Lower leg skin (tissue), 4 donors: ENCODE results near the gene GINS2. TPM values are rescaled to one million over a fixed set of nuclear protein-coding genes. Genes with fewer than 3 reads are reported as not detected.

ENCODE experiments used
- DNase-seq, 2 donors: peaks; one replicate each; pipeline ENCODE4 v3.0.0-alpha.2; 2019; ENCODE audit warnings: low spot score in 2 of 2
- H3K4me3 ChIP-seq: fragments of 200-600 bp; sonication (generic); 2 replicates; pipeline ENCODE4 v1.5.1; 2017; ENCODE audit warnings: mild to moderate bottlenecking, low read depth; ENCODE audit not compliant: poor library complexity, severe bottlenecking
- POLR2A ChIP-seq, 2 donors: fragments of 450-650 bp; IDR thresholded peaks; one replicate each; pipeline ENCODE4 v1.6.1; 2016 to 2017; ENCODE audit warnings: antibody characterized with exemption in 2 of 2, mild to moderate bottlenecking in 1 of 2, moderate library complexity in 1 of 2
- WGBS, 2 donors: methylation state at CpG; one replicate each; pipeline ENCODE4 v1.1.5; 2018; 5-methylcytosine and 5-hydroxymethylcytosine counted together
- intact Hi-C: fragments of 100-400 bp; cut with DNase I; formaldehyde crosslinking; loops from one replicate; pipeline ENCODE4 v1.15.0; 2023; ENCODE audit warnings: low total_unique reads
- total RNA-seq, 4 donors: library from RNA; depleted of rRNA; stranded (reverse); fragments of >200 nt; gene quantifications; one replicate each; pipeline ENCODE4 v1.1.0, GENCODE V29; 2016
- TF ChIP-seq, protein P1 (sequence below), 3 donors: fragments of 450-650 bp; IDR thresholded peaks; one replicate each; pipeline ENCODE4 v1.5.1; 2016; ENCODE audit warnings: antibody characterized with exemption in 3 of 3, mild to moderate bottlenecking in 3 of 3, moderate library complexity in 2 of 3

GINS2 gene
- total RNA-seq, 4 donors from 2014 or later = 0.38 to 0.98 (median 0.91) TPM; not detected in 1

DNA sequence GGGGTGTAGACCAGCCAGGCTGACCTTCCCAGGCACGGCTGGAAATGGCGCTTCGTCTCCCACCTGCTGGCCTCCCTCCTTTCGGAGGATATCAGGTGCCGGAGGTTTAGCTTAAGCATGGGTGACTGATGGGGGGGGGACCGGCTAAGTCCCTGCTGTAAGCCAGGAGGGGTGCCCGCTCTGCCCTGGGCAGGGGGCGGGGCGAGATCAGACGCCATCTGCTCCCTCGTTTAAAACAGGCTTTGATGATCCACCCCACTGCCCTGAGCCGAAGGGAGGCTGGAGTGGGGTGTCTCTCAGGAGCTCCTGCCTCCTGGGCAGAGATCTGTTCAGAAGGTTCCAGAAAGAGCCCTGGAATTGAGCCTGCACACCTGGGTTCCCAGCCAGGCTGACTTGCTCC lies 36.2 kb upstream of the GINS2 start:
- H3K4me3 ChIP-seq = no peak overlapping the region
- intact Hi-C loops = no loop called here
- no peak for TF ChIP-seq POLR2A (IDR thresholded peaks at IDR 0.05)
- no peak for DNase-seq
- WGBS, 2 donors = 82 to 88% methylated on average over 11 of the region's 12 CpGs

DNA sequence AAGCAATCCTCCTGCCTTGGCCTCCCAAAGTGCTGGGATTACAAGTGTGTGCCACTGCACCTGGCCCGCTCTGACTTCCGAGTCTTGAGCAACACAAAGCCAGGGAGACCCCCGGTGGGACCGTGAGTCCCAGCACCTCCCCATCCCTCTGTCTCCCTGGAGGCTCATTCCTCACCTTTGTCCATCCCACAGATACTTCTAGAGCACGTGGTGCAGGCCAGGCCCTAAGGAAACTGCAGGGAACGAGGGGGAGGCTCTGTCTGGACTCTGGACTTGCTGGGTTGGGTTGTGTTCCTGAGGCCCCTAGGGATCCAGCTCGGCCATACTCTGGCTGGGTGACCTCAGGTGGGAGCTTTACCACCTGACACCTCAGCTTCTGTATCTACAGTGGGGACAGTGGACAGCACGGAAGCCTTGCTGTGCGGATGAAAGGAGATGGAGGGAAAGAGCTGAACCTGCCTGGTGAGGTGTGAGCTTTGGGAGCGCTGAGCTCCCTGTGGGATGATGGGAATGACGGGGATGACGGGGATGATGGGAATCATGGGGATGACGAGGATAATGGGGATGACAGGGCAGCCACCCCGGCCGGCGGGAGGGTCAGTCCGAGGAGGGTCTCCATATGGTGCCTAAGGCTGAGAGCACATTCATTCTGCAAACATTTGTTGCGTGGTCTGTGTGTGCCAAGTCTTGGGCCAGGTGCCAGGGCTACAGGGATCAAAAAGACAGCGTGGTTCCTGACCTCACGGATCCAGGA lies 35.5 kb upstream of the GINS2 start:
- intact Hi-C loops = no loop called here
- no peak overlapping the region for H3K4me3 ChIP-seq
- no peak for TF ChIP-seq POLR2A (IDR thresholded peaks at IDR 0.05)
- TF ChIP-seq, protein P1, sequence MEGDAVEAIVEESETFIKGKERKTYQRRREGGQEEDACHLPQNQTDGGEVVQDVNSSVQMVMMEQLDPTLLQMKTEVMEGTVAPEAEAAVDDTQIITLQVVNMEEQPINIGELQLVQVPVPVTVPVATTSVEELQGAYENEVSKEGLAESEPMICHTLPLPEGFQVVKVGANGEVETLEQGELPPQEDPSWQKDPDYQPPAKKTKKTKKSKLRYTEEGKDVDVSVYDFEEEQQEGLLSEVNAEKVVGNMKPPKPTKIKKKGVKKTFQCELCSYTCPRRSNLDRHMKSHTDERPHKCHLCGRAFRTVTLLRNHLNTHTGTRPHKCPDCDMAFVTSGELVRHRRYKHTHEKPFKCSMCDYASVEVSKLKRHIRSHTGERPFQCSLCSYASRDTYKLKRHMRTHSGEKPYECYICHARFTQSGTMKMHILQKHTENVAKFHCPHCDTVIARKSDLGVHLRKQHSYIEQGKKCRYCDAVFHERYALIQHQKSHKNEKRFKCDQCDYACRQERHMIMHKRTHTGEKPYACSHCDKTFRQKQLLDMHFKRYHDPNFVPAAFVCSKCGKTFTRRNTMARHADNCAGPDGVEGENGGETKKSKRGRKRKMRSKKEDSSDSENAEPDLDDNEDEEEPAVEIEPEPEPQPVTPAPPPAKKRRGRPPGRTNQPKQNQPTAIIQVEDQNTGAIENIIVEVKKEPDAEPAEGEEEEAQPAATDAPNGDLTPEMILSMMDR (IDR thresholded peaks at IDR 0.05) = no peak
- no peak for DNase-seq
- WGBS, 2 donors = 80 to 83% methylated on average over 20 of the region's 20 CpGs

DNA sequence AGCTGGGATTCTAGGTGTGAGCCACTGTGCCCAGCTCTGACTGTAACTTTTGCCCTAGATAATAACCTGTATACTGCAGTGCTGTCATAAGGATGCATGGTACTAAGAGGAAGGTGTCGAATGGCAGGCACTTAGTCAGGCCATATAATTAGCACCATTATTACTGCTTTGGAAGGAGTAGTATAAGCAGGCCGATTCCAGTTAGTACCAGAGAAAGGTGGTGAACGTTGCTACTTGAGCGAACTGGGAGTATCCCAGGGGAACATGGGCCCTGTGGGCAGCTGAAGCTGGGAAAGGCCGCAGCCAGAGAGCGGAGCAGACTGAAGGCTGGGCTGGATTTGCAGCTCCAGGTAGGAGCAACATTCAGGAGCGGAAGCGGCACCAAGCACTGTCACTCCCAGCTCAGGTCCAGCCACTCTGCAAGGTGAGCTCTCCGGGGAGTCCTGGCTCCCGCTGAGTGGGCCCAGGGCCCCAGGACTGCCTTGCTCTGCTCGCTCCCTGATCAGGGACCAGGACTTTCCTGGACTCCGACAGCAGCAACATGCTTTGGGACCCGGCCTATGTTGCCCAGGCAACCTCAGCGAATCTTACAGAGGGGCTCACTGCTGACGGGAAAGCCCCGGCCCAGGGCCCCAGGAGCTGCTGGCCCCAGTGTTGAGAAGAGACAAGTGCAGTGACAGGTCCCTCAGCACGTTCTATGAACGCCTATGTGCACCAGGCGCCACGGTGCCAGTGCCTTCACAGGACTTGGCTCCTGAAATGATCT lies 33.6 kb upstream of the GINS2 start:
- H3K4me3 ChIP-seq = no peak overlapping the region
- no peak for TF ChIP-seq POLR2A (IDR thresholded peaks at IDR 0.05)
- TF ChIP-seq, protein P1 (IDR thresholded peaks at IDR 0.05) = no peak
- DNase-seq = no peak
- 69 to 88% methylated on average over 20 of the region's 20 CpGs for WGBS, 2 donors
- intact Hi-C loops = no loop called here

DNA sequence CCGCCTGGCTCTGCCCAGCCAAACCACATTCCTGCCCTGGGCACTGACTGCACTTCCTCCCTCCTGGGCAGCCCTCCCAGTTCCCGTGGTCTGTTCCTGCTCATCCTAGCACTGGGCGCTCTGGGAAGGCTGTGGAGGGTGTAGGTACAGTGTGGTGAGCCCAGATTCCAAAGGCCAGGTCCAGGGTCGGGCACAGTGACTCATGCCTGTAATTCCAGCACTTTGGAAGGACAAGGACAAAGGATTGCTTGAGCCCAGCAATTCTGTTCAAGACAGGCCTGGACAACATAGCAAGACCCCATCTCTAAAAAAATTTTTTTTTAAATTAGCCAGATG lies 31.5 kb upstream of the GINS2 start:
- intact Hi-C loops = no loop called here
- DNase-seq = no peak
- 56 to 88% methylated on average over 4 of the region's 4 CpGs for WGBS, 2 donors
- no peak overlapping the region for H3K4me3 ChIP-seq
- TF ChIP-seq, protein P1 (IDR thresholded peaks at IDR 0.05) = no peak
- TF ChIP-seq POLR2A (IDR thresholded peaks at IDR 0.05) = no peak

DNA sequence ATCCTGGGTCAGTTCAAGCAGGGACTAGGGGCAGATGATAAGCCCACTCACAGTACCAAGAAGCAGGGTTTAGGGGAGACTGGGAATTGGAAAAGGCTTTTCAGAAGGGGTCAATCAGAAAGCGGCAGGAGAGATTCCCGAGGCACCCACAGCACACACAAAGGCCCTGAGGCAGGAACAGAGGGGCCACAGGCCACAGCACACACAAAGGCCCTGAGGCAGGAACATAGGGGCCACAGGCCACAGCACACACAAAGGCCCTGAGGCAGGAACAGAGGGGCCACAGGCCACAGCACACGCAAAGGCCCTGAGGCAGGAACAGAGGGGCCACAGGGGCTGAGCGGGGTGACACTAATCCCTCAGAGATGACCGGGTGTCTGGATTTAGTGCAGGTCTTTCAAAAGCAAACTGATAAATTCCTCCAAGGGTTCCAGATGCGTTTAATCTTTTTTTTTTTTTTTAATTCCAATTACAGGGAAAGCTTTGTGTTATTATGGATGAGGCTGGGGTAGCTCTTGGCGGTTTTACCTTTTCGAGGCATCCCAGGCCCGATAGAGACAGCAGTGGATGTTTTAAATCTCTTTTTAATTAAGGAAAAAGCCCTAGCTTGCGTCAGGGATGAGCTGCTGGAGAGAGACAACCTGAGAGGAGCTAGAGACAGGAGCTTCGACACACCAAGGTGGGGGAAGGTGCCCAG lies 31.0 kb upstream of the GINS2 start:
- DNase-seq = no peak
- intact Hi-C loops = no loop called here
- TF ChIP-seq POLR2A (IDR thresholded peaks at IDR 0.05) = no peak
- TF ChIP-seq, protein P1 (IDR thresholded peaks at IDR 0.05) = no peak
- 81 to 90% methylated on average over 11 of the region's 11 CpGs for WGBS, 2 donors
- H3K4me3 ChIP-seq = no peak overlapping the region

DNA sequence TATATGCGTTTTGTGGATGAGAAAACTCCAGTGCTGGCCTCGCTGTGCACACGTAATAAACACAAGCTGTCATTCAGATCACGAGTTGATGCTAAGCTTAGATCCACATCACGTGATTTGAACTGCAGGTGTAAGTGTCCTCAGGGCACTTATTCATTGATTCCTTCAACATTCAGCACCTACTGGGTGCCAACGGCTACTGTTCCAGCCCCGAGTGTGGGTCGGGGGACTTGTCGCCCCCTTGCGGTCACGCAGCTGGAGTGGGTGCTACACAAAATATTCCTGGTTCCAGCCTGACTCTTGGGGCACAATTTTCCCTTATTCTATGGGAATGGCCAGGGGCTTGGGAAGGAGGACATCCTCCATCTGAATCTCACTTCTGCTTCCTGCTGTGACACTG lies 29.9 kb upstream of the GINS2 start:
- DNase-seq = no peak
- 45 to 57% methylated on average over 11 of the region's 11 CpGs for WGBS, 2 donors
- TF ChIP-seq POLR2A (IDR thresholded peaks at IDR 0.05) = no peak
- TF ChIP-seq, protein P1 (IDR thresholded peaks at IDR 0.05) = no peak
- H3K4me3 ChIP-seq = no peak overlapping the region
- intact Hi-C loops = no loop called here
